K562 (cell line): ENCODE data around the gene E2F3. TPM values are rescaled to one million over a fixed set of nuclear protein-coding genes. Genes with fewer than 3 reads are reported as not detected.

Experiments used
- ARID1B ChIP-seq: fragments of 450-650 bp; IDR thresholded peaks from 2 replicates; pipeline ENCODE4 v1.6.1; 2016; ENCODE audit warnings: antibody characterized with exemption, mild to moderate bottlenecking, inconsistent platforms
- BRD9 ChIP-seq: fragments of 450-650 bp; IDR thresholded peaks from 2 replicates; pipeline ENCODE4 v1.6.1; 2018; ENCODE audit warnings: low read depth; ENCODE audit not compliant: partially characterized antibody
- CLOCK ChIP-seq: fragments of 250-450 bp; sonication (Bioruptor Pico); IDR thresholded peaks from 2 replicates; pipeline ENCODE4 v1.4.0; 2020; ENCODE audit warnings: mild to moderate bottlenecking, moderate library complexity, borderline replicate concordance
- DIDO1 ChIP-seq: fragments of 450-650 bp; IDR thresholded peaks from 2 replicates; pipeline ENCODE4 v1.6.1; 2016; ENCODE audit warnings: low read depth, missing biosample characterization, missing genetic modification characterization
- ELF4 ChIP-seq: fragments of 450-650 bp; formaldehyde crosslinking; IDR thresholded peaks from 2 replicates; pipeline ENCODE4 v1.4.0; 2022; ENCODE audit warnings: missing genetic modification characterization
- FOXJ3 ChIP-seq: sonication (generic); formaldehyde crosslinking; IDR thresholded peaks from 2 replicates; pipeline ENCODE4 v1.4.0; 2020; ENCODE audit warnings: mild to moderate bottlenecking, missing genetic modification reagents
- HES1 ChIP-seq: fragments of 450-650 bp; IDR thresholded peaks from 2 replicates; pipeline ENCODE4 v1.6.1; 2016; ENCODE audit warnings: low read depth, mild to moderate bottlenecking, moderate library complexity
- MCM3 ChIP-seq: fragments of 450-650 bp; IDR thresholded peaks from 2 replicates; pipeline ENCODE4 v1.6.1; 2016
- MTA2 ChIP-seq: fragments of 450-650 bp; IDR thresholded peaks from 2 replicates; pipeline ENCODE4 v1.6.1; 2016; ENCODE audit warnings: low read depth
- RERE ChIP-seq: sonication (generic); formaldehyde crosslinking; IDR thresholded peaks from 2 replicates; pipeline ENCODE4 v1.8.0; 2023; ENCODE audit warnings: missing genetic modification reagents, mild to moderate bottlenecking, borderline replicate concordance
- TCF7L2 ChIP-seq: fragments of 150-350 bp; IDR thresholded peaks from 2 replicates; pipeline ENCODE4 v1.6.1; 2016; ENCODE audit warnings: low read depth, mild to moderate bottlenecking, low read length, moderate library complexity
- XRCC4 ChIP-seq: IDR thresholded peaks from one replicate; pipeline ENCODE4 v1.6.1; 2011; ENCODE audit not compliant: insufficient read depth, insufficient read length; ENCODE audit errors: extremely low read depth
- ZNF592 ChIP-seq: fragments of 450-650 bp; IDR thresholded peaks from 2 replicates; pipeline ENCODE4 v1.6.1; 2017; ENCODE audit warnings: antibody characterized with exemption, mild to moderate bottlenecking
- polyA plus RNA-seq, 8 experiments: library from polyadenylated mRNA; depleted of rRNA in 4 of 8; stranded (reverse) in 5 of 8; unstranded in 3 of 8; fragments of >200 nt; fragmentation: Nextera tagmentation in 2 of 8; fragmentation: Illumina TruSeq in 1 of 8; extraction: Ambion mirVana in 2 of 8; extraction: Trizol in 1 of 8; gene quantifications; 2 replicates each; pipeline versions ENCODE4 v1.2.1 to v1.2.3, GENCODE V29; 2011 to 2014; ENCODE audit warnings: inconsistent platforms in 1 of 8, missing spikeins in 1 of 8
- total RNA-seq, 7 experiments: library from RNA; depleted of rRNA in 6 of 7; stranded (reverse); fragments of >200 nt in 6 of 7; fragmentation: Illumina TruSeq in 2 of 7; extraction: Trizol in 2 of 7; gene quantifications; 2 replicates each; pipeline versions ENCODE4 v1.2.1 to v1.2.3, GENCODE V29; 2011 to 2021; ENCODE audit warnings: low replicate concordance in 1 of 7

The E2F3 gene
- total and polyA plus RNA-seq, 9 of the 15 experiments (the other 6 are each of a cell fraction or from before 2014, with no cell fraction given) = 11.1 to 44.7 (median 27.2) TPM

DNA sequence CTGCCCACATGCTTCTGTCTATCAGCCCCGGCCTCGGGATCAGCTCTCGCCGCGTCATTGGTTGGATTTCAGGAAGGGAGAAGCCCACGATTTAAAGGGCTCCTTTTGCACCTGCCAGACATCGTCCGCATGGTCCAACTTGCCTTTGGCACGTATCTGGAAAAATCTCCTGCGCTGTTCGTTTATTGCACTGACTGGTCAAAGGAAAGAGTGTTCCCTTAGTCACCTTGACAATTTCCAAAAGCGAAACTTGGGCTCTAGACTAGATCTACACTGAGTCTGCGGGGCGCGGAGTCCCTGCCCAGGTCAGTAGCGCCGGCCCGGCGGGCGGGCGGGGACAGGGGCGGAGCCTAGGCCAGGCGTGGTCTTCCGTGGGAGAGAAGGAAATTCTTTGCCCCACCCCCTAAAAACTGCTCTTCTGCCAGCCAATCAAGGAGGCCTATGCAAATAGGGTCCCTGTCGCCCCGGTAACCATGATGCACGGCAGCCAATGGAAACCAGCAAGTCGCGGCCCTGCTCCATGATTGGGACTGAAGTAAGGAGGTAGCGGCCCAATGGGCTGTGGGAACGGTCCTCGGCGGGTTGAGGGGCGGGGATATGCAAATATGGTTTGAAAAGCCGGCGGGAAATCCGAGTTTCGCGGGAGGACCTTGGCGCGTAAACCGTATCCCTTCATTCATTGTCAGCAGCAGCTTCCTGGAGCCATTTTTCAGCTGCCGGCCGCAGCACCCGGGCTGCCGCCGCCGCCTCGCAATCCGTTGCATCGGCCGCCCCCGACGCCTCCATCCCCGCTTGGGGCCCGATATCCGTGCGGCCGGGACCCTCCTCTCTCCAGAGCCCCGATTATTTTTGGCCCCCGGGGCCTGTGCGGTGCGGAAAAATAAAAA, at the start of gene E2F3 (continued):
- TF ChIP-seq RERE = no peak
- no peak for TF ChIP-seq ZNF592
- TF ChIP-seq CLOCK (CRISPR knock-in tag) = no peak
- TF ChIP-seq BRD9 = peak; percentile 99
- TF ChIP-seq HES1 = no peak
- no peak for TF ChIP-seq MTA2
- no peak for TF ChIP-seq MCM3
- TF ChIP-seq DIDO1 (tag) = no peak
- no peak for TF ChIP-seq ARID1B
- 0 out of 2 replicates have a peak, but pooled peaks have one; percentile 36 for TF ChIP-seq ELF4 (CRISPR knock-in tag)
- TF ChIP-seq XRCC4 = no peak
- TF ChIP-seq FOXJ3 (CRISPR knock-in tag) = 0 out of 2 replicates have a peak, but pooled peaks have one; percentile 37
- TF ChIP-seq TCF7L2 = no peak
